ENCODE measurements around the gene MYOF.

Gene MYOF

GRCh38 chr10:93436591-93437085, 45.5 kb downstream of the MYOF start:
- no peak overlapping the region for H3K27ac ChIP-seq
- TF ChIP-seq CTCF (conservative IDR thresholded peaks at IDR 0.05): no peak
- TF ChIP-seq ZFX (IDR thresholded peaks at IDR 0.05): no peak

- H3K27ac ChIP-seq: no peak overlapping the region
- no peak for TF ChIP-seq ZFX (IDR thresholded peaks at IDR 0.05)
- TF ChIP-seq CTCF (conservative IDR thresholded peaks at IDR 0.05): no peak
Measured at GRCh38 chr10:93435621-93436397, 46.3 kb downstream of the MYOF start.

- TF ChIP-seq ZFX (IDR thresholded peaks at IDR 0.05) (no peak), CTCF (conservative IDR thresholded peaks at IDR 0.05) (no peak)
- no peak overlapping the region for H3K27ac ChIP-seq
Measured at GRCh38 chr10:93434991-93435491, 47.1 kb downstream of the MYOF start.

DNA sequence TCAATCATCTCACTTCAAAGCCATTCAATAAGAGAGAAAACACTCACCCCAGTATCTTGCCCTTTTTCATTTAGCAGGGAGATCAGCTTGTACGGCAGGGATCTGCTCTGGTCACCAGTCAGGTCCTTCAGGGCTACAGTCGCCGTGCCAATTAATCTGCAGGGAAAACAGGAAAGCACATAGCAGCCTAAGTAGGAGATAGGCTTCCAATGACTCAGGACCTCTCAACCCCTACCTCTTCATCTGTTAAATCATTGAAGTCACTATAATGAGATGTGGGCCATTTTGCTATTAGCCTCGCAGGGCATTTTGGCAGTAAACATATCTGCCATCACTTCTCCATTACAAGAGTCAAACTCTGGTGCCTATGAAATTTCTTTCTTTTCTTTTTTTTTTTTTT, 50.8 kb downstream of the MYOF start:
- H3K27ac ChIP-seq: no peak overlapping the region
- TF ChIP-seq ZFX (IDR thresholded peaks at IDR 0.05): no peak
- no peak for TF ChIP-seq CTCF (conservative IDR thresholded peaks at IDR 0.05)

DNA sequence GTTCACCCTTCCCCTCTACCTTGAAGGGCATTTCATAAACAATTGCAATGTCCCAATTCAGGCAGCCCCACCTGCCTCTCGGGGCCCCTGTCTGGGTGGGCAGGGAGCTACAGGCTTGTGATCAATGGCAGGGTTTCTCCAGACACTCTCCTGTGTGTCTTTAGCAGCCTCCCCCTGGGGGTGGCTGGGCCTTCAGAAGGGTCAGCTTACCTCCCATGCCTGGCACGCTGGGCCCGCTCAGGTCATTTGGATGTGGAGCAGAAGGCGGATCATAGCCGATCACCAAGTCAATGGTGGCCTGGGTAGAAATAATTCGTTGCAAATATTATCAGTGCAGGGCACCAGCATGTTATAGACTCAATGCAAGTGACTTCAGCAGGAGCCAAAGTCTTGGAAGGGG, 56.3 kb downstream of the MYOF start:
- no peak overlapping the region for H3K27ac ChIP-seq
- no peak for TF ChIP-seq CTCF (conservative IDR thresholded peaks at IDR 0.05)
- no peak for TF ChIP-seq ZFX (IDR thresholded peaks at IDR 0.05)

DNA sequence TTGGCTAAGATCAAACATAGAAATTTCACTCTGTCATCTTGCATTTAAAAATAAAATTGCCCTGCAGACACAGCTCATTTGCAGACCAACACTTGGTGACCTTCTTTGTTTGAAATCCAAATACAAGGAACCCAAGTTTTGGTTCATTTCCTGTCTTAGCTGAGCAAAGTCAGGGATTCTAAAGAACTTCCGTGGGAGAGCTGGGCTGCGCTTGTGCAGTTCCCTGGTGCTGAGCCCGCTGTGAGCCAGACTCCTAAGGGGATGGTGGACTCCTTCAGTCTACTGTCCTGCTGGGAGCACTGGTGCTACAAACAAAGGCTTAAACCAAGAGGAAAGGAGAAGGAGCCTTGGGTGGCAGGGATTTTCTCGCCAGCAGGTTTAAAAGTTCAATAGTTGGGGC, 60.0 kb downstream of the MYOF start:
- no peak for TF ChIP-seq ZFX (IDR thresholded peaks at IDR 0.05)
- TF ChIP-seq CTCF (conservative IDR thresholded peaks at IDR 0.05): no peak
- H3K27ac ChIP-seq: no peak overlapping the region

DNA sequence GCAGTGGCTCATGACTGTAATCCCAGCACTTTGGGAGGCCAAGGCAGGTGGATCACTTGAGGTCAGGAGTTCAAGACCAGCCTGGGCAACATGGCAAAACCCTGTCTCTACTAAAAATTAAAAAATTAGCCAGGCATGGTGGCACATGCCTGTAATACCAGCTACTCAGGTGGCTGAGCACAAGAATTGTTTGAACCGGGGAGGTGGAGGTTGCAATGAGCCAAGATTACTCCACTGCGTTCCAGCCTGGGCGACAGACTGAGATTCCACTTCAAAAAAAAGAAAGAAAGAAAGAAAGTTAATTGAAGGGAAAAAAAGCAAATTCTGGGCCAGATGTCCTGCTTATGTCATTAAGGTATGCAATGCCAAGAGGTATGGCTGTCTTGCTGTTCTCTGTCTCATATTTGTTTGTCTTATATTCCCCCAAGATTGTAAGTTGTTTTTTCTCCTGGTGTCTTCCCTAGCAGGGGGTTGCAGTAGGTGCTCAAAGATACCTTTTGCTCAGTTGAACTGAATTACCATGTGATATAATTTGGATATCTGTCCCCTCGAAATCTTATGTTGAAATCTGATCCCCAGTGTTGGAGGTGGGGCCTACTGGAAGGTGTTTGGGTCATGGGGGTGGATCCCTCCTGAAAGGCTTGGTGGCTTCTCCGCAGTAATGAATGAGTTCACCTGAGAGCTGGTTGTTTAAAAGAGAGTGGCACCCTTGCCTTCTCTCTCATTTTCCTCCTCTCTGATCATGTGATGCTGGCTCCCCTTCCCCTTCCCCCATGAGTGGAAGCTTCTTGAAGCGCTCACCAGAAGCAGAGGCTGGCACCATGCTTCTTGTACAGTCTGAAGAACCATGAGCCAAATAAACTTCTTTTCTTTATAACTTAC, 60.9 kb downstream of the MYOF start:
- TF ChIP-seq CTCF (conservative IDR thresholded peaks at IDR 0.05): no peak
- no peak for TF ChIP-seq ZFX (IDR thresholded peaks at IDR 0.05)
- H3K27ac ChIP-seq: no peak overlapping the region; the same call in 1 of the 2 replicates

Data from C4-2B (cell line).